ENCODE results near the gene ASCC1.
"Not testable (repeated sequence)": the region's sequence is repeated elsewhere in the genome, so short reads cannot be mapped to it uniquely, and the experiment has no call there.

The ASCC1 gene

DNA sequence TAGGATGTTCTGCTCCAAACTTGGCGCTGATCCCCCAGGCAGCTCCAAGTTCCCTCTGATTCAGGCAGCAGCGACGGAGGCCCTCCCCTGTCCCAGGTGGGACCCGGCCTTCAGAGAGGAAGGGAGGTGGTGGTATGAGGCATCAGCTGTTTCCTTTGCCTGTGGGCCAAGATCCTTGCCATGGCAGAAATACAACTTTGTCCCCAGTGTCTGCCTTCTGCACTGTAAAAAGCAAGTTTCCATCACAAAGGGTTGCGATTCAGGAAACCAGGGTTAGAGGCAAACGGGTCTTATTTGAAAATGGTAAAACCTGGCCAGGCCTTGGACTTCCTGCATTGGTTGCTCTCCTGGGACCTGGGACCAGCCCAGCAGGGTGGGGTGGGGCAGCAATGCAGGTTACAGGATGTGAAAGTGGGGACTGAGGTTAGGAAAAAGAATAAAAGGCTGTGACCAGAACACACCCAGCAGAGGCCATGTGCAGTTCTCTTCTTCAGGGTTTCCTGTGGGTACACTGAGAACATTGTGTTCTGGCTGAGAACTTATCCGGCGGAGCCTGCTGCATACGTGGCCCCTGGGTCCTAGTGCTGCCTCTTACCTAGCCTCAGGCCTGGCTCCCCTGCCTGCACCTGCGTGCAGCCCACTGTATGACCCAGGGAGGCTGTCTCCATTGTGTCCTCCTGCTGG is 32.5 kb upstream of the ASCC1 start:
- DNase-seq = no peak

DNA sequence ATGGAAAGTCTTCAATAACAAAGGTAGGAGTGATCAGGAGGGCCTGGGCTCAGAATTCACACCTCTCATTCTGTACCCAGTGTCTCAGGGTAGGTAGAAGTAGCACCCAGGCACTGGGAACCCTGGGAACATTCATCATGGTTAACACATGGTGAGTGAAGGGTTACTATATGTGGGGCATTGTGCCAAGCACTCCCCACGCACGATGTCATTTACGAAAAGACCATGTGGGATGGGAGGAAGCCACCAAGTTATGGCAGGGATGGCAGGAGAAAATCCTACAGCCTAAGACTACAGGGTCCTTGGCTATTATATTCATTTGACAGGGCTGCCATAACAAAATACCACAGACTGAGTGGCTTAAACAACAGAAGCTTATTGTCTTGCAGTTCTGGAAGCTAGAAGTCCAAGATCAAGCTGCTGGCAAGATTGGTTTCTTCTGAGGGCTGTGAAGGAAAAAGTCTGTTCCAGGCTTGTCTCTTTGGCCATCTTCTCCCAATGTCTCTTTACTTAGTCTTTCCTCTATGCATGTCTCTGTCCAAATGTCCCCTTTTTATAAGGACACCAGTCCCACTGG is 30.0 kb upstream of the ASCC1 start:
- DNase-seq = no peak

DNA sequence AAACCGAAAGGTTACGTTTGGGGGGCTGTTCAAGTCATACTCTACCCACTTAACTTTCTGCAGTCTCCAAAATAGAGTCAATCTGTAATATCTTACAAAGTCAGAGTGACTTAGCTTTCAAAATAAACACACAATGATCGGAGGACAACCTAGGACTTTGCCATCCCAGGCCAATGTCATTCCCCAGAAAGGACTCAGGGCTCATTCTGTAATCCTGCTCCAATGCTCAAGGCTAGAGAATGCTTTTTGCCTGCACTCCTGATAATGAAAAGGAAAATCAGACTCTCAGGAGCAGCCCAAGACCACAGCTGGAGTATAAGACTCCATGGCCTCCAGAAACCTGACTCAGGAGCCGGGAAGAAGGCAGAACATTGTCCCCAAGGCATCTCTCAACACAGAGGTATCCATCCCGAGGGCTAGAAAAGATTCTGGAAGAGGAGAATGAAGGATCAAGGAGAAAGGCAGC is 28.5 kb upstream of the ASCC1 start:
- no peak for DNase-seq

DNA sequence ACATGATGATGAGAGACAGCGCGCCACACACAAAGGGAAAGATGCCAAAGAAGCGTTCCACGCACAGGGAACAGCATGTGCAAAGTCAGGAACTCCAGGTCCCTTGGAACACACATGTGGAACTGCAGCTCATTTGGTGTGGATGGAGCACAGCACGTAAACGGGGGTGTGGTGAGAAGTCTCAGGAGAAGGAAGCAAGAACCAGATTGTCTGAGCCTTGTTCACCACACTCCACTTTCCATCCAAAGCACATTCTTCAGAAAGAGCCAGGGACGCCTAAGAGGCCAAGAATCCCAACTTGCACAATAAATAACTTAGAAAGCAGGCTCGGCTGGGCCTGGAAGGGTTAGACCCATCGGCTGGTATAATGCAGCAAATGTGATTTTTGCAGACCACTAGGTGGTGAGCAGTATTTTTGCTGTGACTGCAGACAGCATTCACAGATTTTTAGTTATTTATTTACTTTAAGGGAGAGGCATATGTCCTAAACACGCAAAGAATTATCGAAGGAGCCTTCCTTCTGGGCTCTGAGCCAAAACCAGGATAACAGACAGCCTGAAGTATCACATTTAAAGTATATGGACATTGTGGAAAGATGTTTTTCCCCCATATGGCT is 27.9 kb upstream of the ASCC1 start:
- DNase-seq = peak; percentile 88

DNA sequence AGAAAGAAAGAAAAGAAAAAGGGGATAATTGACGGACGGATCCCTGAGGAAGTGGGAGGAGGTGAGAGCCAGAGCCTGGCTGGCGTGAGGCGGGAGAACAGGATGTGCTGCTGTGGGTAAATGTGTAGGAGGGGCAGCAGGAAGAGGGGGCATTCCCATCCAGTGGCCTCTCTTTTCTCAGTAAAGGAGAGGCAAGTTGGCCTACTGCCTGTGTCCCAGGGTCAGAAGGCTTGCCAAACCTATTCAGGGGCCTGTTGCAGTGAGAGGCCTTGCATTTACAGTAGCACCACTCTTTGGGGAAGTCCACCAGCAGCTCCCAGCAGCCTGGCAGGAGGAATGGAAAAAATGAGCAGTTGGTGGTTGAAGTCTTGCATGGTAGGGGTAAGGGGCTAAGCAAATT is 26.6 kb upstream of the ASCC1 start:
- DNase-seq = no peak

DNA sequence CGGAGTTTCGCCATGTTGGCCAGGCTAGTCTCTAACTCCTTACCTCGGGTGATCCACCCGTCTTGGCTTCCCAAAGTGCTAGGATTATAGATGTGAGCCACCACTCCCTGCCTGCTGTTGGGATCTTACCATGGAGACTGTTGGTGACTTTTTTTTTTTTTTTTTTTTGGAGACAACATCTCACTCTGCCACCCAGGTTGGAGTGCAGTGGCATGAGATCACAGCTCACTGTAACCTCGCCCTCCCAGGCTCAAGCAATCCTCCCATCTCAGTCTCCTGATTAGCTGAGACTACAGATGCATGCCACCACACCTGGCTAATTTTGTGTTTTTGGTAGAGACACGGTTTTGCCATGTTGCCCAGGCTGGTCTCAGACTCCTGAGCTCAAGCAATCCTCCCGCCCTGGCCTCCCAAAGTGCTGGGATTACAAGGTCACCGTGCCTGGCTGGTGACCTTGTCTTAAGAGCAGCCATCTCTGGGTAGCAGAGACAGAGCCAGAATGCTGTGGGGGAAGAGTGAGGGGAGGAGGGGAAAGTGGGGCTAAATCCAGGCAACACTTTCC is 25.7 kb upstream of the ASCC1 start:
- no peak for DNase-seq

DNA sequence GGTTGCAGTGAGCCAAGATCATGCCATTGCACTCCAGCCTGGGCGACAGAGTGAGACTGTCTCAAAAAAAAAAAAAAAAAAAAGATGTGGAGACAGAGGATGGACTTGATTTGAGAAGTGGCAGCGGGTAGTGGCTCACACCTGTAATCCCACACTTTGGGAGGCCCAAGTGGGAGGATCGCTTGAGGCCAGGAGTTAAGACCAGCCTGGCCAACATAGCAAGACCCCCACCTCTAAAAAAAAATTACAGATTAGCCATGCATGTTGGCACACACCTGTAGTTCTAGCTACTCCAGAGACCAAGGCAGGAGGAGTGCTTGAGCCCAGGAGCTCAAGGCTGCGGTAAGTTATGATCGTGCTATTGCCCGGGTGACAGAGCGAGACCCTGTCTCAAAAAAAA is 24.3 kb upstream of the ASCC1 start:
- DNase-seq = no peak

DNA sequence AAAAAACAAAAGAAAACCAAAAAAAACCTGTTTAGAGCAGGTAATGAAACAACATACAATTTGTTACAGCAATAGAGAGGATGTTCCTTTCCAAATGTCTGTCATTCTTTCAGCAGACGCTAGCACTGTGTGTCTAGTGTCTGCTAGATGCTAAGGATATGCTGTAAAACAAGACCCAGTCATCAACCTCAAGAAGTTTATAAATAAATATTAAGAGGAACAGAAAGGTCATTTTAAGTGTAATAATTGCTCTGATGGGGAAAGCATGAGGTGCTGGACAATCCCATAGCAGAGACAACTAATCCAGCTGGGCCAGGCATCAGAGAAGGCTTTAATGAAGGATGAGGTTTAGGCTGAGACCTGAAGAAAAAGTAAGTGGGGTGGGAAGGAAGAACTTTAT is 23.3 kb upstream of the ASCC1 start:
- DNase-seq = no peak

DNA sequence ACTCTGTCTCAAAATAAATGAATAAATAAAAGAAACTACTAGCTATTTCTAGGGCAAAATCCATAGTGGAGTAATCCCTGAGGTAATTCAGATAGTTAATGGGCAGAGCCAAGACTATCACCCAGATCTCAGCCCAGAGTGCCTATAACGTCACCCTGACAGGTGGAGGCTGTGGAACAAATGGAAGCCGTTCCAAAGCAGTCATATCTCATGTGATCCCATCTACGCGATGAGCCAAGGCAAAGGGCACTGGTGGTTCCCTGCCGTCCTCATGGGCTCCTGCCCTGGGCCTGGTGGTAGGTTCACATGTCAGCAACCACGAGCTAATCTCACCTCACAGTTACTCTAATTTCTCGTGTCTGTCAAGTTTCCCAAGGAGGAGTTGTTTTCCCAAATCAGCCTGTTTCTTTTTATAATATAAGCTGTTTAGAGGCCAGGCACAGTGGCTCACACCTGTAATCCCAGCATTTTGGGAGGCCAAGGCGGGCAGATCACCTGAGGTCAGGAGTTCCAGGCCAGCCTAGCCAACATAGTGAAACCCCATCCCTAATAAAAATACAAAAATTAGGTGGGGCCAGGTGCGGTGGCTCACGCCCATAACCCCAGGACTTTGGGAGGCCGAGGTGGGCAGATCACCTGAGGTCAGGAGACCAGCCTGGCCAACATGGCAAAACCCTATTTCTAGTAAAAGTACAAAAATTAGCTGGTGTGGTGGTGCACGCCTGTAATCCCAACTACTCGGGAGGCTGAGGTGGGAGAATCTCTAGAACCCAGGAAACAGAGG is 22.5 kb upstream of the ASCC1 start:
- no peak for DNase-seq

DNA sequence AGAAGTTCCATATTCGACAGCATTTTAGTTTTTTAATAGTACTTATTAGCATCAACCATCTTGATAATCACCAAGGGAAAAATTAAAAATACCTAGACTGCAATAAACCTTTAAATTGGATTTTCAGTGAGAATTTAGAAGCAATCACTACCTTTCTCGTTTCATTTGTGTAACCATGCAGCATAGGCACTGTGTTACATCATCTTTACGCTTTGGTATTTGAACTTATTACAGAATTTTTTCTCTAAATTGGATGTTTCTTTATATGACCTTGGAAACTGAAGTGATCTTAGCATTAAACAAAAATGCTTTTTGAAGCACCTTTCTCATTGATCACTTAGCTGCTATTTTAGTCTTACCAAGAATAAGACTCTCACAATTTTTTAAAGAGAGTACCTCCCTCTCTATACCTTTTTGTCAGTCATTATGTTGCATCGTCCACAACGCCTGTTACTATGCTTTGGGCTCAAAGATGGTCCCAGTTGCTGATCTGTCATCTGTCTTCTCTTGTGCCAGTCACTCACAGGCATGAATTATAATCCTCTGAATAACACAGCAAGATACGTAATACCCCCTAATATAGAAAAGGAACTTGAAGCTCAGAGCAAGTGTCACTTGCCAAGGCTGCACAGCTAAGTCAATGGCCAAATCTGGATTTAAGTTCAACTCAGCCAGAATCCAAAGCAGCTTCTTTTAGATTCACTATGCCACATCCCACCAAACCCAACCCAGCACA is 19.6 kb upstream of the ASCC1 start:
- no peak for DNase-seq

DNA sequence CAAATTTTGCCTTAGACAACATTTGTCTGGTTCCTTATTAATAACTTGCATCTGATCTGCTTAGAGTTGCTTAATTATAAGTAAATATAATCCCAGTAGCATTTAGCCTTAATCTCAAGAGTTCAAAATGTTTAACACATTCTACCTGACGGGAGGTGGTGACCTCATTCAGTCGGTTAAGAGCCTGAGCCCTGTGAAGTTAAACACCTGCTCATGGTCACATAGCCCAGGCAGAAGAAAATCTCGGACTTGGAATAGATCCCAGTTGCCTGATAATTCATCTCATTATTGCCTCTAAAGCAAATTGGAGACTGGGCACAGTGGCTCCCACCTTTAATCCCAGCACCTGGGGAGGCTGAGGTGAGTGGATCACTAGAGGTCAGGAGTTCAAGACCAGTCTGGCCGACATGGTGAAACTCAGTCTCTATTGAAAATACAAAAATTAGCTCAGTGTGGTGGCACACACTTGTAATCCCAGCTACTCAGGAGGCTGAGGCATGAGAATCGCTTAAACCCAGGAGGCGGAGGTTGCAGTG is 18.6 kb upstream of the ASCC1 start:
- no peak for DNase-seq

DNA sequence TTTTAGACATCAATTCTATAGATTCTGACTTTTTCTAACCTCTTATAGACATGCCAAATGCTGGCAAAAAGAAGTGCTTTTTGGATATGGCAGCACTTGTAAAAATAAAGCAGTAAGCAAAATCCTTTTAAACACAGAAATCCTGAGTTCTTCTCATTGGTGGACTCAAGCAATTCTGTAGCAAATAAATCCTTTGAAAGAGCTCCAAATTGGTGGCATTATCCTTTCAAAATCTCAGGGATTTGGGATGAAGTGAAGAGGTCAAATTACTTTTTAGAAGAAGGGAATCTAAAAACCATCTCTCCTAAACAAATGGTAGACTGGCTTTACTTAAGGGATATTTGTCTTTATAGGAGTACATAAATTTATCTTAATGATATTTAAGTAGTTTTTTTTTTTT is 17.5 kb upstream of the ASCC1 start:
- no peak for DNase-seq

DNA sequence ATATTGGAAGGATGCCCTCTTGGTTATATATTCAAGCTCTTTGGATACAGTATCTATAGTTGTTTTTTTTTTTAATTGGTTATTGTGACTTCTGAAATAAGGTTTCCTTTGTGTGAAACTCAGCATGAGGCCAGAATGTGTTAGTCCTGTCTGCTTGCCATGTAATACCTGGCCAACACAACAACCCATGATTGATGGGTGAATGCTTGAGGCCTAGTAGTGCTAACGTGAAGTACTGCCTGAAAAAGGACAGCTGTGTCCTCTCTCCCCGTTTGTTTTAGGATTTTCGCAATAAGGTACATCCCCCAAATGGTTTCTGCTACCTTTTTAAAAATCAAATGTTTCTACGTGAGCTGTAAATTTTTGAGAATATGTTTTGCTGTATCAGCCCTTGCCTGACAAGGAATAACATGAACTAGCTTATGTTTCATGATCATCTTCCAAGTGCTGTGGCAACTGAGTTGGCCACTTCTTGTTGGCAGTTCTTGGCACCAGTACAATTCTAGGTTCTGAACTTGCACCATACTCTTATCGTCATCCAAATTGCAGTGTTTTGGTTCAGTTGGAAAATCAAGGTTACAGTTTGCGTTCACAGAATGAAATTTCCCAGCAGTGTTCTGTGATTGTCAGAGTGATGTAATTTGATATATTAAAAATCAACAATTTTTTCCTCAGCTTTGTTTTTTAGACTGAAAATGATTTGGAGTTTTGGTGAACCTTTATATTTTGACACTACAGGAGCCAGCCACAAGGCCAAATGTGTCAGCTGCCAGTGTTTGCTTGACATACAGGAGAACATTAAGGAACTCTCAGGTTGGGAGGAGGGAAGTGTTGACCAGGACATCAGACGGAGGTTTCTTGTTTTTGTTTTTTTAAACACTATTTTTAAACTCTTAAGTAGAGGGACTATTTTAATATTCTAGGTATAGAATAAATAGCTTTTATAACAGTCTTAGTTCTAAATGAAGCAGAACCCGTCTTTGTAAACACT is 13.5 kb upstream of the ASCC1 start:
- no peak for DNase-seq

DNA sequence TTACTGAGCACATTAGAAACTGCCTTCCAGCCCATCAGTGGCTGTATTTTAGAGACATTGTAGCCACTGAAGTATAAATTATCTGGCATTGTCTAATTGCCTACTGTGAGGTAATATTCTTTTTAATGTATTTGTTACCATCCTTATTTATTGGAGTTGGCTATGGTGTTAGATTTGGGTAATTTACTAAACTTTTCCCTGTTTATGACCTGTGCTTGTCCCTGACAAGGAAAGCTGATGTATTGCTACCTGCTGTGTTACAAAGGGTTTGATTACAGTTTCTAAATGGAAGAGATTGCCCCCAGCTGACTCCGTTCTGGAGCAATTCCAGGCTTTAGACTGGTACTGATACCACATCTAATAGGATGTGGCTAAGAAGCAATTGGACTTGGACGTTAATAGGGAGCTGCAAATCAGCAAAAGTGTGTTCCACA is 12.3 kb upstream of the ASCC1 start:
- no peak for DNase-seq

DNA sequence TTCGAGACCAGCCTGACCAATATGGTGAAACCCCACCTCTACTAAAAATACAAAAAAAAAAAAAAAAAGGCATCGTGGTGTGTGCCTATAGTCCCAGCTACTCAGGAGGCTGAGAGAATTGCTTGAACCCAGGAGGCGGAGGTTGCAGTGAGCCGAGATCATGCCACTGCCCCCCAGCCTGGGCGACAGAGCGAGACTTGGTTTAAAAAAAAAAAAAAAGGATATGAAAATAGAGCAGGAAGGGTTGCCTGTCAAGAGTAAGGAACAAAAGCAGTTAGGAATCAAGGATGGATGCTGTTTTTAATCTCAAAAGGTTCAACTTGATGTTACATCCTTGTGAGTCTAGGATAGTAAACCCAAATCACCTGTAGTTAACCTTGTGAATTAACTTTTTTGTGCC is 11.8 kb upstream of the ASCC1 start:
- DNase-seq = no peak

DNA sequence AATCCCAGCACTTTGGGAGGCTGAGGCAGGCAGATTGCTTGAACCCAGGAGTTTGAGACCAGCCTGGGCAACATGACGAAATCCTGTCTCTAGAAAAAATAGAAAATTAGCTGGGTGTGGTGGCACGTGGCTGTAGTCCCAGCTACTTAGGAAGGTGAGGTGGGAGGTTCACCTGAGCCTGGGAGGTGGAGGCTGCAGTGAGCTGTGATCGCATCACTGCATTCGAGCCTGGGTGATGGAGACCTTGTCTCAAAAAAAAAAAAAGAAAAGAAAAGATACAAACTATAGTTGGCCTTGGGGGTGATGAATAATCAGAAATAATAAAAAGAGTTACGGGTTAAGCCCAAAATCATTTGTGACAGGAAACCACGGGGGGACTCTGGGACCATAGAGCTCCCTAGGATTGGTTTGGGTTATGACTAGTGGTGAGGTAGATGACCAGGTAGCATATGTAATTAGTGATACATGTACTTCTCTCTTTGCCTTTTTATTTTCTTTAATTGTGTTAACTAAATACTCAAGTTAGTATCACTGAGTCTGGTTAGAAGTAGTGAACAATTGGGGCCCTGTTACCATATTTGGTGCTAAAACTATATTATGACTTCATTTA is 10.4 kb upstream of the ASCC1 start:
- no peak for DNase-seq

DNA sequence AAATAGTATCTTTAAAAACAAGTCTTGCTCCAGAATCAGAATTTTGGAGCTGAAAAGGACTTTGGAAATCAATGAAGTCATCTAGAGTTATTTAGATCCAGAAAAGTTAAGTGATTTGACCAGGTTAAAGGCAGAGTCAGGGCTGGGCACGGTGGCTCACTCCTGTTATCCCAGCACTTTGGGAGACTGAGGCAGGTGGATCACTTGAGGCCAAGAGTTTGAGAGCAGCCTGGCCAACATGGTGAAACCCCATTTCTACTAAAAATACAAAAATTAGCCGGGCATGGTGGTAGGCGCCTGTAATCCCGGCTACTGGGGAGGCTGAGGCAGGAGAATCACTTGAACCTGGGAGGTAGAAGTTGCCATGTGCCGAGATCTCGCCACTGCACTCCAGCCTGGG is 8.1 kb upstream of the ASCC1 start:
- DNase-seq = not testable (repeated sequence)

DNA sequence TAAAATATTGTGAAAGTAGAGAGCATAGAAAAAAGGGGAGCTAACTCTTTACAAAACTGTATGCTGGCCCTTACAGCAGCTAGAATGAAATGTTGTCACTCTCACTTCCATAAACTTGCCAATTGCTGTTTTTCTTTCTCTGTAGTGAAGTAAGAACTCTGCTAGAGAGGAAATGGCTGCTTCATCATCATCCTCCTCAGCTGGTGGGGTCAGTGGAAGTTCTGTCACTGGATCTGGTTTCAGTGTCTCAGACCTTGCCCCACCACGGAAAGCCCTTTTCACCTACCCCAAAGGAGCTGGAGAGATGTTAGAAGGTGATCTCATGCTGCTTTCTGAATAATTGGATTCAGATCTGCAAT is 7.6 kb upstream of the ASCC1 start:
- DNase-seq = no peak

DNA sequence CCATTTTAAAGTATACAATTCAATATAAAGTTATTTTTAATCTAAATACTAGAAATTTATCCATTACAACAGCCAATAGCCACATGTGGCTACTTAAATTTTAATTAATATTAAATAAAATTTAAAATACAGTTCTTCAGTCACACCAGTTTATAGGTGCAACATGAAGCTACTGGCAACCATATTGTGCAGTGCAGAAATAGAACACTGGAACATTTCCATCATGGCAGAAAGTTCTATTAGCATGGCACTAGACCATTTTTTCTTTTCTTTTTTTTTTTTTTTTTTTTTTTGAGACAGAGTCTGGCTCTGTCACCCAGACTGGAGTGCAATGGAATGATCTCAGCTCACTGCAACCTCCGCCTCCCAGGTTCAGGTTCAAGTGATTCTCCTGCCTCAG is 5.2 kb upstream of the ASCC1 start:
- no peak for DNase-seq

DNA sequence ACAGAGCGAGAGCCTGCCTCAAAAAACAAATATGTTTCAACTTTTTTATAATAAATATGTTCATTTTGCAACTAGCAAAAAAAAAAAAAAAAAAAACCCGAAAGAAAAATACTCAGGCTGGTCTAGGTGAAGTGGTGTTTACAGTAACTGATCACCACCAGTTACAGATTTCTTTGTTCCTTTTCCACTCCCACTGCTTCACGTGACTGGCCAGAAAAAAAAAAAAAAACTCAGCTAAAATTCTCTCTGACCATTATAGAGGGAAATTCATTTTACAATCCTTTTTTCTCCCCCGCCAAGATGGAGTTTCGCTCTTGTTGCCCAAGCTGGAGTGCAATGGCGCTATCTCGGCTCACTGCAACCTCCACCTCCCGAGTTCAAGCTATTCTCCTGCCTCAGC is 4.6 kb upstream of the ASCC1 start:
- DNase-seq = no peak

All from EL (cell line).